ENCODE data around the gene DHDH. TPM values are rescaled to one million over a fixed set of nuclear protein-coding genes. Genes with fewer than 3 reads are reported as not detected.

DHDH gene
- total and polyA plus RNA-seq, 2 of the 13 experiments (the other 11 are each of a cell fraction or from before 2014, with no cell fraction given): 0.13 to 0.91 TPM

DNA sequence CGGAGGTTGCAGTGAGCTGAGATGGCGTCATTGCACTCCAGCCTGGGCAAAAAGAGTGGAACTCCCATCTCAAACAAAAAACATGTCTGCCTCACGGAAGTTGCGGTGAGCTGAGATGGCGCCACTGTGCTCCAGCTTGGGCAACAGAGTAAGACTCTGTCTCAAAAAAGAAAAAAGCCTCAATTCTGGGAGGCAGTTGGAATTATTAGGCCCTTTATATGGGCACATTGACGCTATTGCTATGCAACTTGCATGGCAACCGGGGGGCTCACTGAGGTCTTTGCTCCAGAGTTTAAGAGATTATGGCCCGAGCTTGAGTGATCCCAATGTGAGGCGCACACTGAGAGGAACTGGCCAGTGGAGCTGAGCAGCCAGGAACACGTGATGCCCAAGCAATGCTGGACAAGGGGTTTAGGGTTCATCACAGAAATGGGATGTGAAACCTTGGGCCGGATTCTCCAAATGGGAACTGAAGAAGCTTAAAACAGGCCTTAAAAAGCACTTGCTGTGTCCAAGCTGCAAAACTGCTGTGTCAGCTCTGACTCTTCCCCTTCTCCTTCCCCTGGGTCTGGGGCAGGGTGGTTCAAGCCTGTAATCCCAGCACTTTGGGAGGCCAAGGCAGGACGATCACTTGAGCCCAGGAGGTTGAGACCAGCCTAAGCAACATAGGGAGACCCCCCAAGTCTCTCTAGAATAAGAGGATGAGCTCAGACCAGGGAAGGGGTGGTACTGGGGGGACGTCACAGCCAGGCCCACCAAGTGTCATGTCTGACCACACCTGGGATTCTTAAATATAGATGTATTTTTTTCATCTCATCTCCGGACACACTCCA is 34.1 kb downstream of the DHDH start (continued):
- TF ChIP-seq, protein P1, sequence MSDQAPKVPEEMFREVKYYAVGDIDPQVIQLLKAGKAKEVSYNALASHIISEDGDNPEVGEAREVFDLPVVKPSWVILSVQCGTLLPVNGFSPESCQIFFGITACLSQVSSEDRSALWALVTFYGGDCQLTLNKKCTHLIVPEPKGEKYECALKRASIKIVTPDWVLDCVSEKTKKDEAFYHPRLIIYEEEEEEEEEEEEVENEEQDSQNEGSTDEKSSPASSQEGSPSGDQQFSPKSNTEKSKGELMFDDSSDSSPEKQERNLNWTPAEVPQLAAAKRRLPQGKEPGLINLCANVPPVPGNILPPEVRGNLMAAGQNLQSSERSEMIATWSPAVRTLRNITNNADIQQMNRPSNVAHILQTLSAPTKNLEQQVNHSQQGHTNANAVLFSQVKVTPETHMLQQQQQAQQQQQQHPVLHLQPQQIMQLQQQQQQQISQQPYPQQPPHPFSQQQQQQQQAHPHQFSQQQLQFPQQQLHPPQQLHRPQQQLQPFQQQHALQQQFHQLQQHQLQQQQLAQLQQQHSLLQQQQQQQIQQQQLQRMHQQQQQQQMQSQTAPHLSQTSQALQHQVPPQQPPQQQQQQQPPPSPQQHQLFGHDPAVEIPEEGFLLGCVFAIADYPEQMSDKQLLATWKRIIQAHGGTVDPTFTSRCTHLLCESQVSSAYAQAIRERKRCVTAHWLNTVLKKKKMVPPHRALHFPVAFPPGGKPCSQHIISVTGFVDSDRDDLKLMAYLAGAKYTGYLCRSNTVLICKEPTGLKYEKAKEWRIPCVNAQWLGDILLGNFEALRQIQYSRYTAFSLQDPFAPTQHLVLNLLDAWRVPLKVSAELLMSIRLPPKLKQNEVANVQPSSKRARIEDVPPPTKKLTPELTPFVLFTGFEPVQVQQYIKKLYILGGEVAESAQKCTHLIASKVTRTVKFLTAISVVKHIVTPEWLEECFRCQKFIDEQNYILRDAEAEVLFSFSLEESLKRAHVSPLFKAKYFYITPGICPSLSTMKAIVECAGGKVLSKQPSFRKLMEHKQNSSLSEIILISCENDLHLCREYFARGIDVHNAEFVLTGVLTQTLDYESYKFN (CRISPR knock-in tag; conservative IDR thresholded peaks at IDR 0.05): no peak
- TF ChIP-seq ZNF552 (CRISPR knock-in tag; IDR thresholded peaks at IDR 0.05; ENCODE audit: borderline replicate concordance) (no peak), HCFC1 (IDR thresholded peaks at IDR 0.05; ENCODE audit: low read depth, low read length) (no peak), ZNF674 (CRISPR knock-in tag; IDR thresholded peaks at IDR 0.05; ENCODE audit: low read depth) (no peak; the same call in 1 of the 2 replicates), GATAD1 (CRISPR knock-in tag; IDR thresholded peaks at IDR 0.05) (no peak; the same call in 1 of the 2 replicates), ATF7-NPFF (CRISPR knock-in tag; IDR thresholded peaks at IDR 0.05; ENCODE audit: low read depth) (0 out of 2 replicates have a peak, but pooled peaks have one; percentile 12), ZFP36 (IDR thresholded peaks at IDR 0.05; ENCODE audit: borderline replicate concordance, low read depth, low read length, partially characterized antibody) (no peak), KLF13 (CRISPR knock-in tag; IDR thresholded peaks at IDR 0.05) (0 out of 2 replicates have a peak, but pooled peaks have one; percentile 39), FOXJ3 (CRISPR knock-in tag; IDR thresholded peaks at IDR 0.05; ENCODE audit: borderline replicate concordance) (no peak), GATAD2A (CRISPR knock-in tag; IDR thresholded peaks at IDR 0.05) (no peak; the same call in 1 of the 2 replicates), SRSF4 (IDR thresholded peaks at IDR 0.05; ENCODE audit: low read depth, low read length, poor library complexity, severe bottlenecking) (peak; percentile 73), ZNF225 (CRISPR knock-in tag; IDR thresholded peaks at IDR 0.05) (no peak; the same call in 1 of the 2 replicates), ZBTB7A (CRISPR knock-in tag; IDR thresholded peaks at IDR 0.05) (no peak), GATA4 (IDR thresholded peaks at IDR 0.05; ENCODE audit: borderline replicate concordance, low read depth) (peak; percentile 58; the same call in 1 of the 2 replicates), ZNF772 (CRISPR knock-in tag; IDR thresholded peaks at IDR 0.05) (0 out of 2 replicates have a peak, but pooled peaks have one; percentile 22), ZNF557 (CRISPR knock-in tag; IDR thresholded peaks at IDR 0.05) (no peak), ZKSCAN1 (IDR thresholded peaks at IDR 0.05; ENCODE audit: low read length) (no peak), ZNF737 (CRISPR knock-in tag; IDR thresholded peaks at IDR 0.05; ENCODE audit: borderline replicate concordance) (no peak)
- TF ChIP-seq, protein P2, sequence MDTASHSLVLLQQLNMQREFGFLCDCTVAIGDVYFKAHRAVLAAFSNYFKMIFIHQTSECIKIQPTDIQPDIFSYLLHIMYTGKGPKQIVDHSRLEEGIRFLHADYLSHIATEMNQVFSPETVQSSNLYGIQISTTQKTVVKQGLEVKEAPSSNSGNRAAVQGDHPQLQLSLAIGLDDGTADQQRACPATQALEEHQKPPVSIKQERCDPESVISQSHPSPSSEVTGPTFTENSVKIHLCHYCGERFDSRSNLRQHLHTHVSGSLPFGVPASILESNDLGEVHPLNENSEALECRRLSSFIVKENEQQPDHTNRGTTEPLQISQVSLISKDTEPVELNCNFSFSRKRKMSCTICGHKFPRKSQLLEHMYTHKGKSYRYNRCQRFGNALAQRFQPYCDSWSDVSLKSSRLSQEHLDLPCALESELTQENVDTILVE (CRISPR knock-in tag; IDR thresholded peaks at IDR 0.05): no peak
- TF ChIP-seq, protein P3, sequence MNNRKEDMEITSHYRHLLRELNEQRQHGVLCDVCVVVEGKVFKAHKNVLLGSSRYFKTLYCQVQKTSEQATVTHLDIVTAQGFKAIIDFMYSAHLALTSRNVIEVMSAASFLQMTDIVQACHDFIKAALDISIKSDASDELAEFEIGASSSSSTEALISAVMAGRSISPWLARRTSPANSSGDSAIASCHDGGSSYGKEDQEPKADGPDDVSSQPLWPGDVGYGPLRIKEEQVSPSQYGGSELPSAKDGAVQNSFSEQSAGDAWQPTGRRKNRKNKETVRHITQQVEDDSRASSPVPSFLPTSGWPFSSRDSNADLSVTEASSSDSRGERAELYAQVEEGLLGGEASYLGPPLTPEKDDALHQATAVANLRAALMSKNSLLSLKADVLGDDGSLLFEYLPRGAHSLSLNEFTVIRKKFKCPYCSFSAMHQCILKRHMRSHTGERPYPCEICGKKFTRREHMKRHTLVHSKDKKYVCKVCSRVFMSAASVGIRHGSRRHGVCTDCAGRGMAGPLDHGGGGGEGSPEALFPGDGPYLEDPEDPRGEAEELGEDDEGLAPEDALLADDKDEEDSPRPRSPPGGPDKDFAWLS (CRISPR knock-in tag; IDR thresholded peaks at IDR 0.05; ENCODE audit: borderline replicate concordance): no peak
- TF ChIP-seq, protein P4, sequence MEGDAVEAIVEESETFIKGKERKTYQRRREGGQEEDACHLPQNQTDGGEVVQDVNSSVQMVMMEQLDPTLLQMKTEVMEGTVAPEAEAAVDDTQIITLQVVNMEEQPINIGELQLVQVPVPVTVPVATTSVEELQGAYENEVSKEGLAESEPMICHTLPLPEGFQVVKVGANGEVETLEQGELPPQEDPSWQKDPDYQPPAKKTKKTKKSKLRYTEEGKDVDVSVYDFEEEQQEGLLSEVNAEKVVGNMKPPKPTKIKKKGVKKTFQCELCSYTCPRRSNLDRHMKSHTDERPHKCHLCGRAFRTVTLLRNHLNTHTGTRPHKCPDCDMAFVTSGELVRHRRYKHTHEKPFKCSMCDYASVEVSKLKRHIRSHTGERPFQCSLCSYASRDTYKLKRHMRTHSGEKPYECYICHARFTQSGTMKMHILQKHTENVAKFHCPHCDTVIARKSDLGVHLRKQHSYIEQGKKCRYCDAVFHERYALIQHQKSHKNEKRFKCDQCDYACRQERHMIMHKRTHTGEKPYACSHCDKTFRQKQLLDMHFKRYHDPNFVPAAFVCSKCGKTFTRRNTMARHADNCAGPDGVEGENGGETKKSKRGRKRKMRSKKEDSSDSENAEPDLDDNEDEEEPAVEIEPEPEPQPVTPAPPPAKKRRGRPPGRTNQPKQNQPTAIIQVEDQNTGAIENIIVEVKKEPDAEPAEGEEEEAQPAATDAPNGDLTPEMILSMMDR (CRISPR knock-in tag; IDR thresholded peaks at IDR 0.05): peak; percentile 13; the same call in 1 of the 2 replicates
